22Rv1 (cell line): Measurements from ENCODE around the gene AKT3.

Experiments used
- ZFX ChIP-seq: fragments of 450-650 bp; IDR thresholded peaks from 2 replicates; pipeline ENCODE4 v1.6.1; 2017; ENCODE audit warnings: antibody characterized with exemption, borderline replicate concordance
- TF ChIP-seq, protein P1 (sequence below): fragments of 450-650 bp; IDR thresholded peaks from 2 replicates; pipeline ENCODE4 v1.5.1; 2017; ENCODE audit warnings: mild to moderate bottlenecking

- TF ChIP-seq, protein P1, sequence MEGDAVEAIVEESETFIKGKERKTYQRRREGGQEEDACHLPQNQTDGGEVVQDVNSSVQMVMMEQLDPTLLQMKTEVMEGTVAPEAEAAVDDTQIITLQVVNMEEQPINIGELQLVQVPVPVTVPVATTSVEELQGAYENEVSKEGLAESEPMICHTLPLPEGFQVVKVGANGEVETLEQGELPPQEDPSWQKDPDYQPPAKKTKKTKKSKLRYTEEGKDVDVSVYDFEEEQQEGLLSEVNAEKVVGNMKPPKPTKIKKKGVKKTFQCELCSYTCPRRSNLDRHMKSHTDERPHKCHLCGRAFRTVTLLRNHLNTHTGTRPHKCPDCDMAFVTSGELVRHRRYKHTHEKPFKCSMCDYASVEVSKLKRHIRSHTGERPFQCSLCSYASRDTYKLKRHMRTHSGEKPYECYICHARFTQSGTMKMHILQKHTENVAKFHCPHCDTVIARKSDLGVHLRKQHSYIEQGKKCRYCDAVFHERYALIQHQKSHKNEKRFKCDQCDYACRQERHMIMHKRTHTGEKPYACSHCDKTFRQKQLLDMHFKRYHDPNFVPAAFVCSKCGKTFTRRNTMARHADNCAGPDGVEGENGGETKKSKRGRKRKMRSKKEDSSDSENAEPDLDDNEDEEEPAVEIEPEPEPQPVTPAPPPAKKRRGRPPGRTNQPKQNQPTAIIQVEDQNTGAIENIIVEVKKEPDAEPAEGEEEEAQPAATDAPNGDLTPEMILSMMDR, result no peak
- no peak for TF ChIP-seq ZFX
Measured at GRCh38 chr1:243735457-243735856, 114.6 kb downstream of the AKT3 start.
